ENCODE results near the gene GHRHR.

- TF ChIP-seq CTCF (IDR thresholded peaks at IDR 0.05; ENCODE audit: insufficient read depth, low read length) (no peak), REST (IDR thresholded peaks at IDR 0.05; ENCODE audit: insufficient replicate concordance, low read depth) (no peak), POLR2AphosphoS5 (IDR thresholded peaks at IDR 0.05; ENCODE audit: low read depth) (no peak), GABPA (IDR thresholded peaks at IDR 0.05; ENCODE audit: low read depth) (no peak), SPI1 (IDR thresholded peaks at IDR 0.05; ENCODE audit: borderline replicate concordance, low read depth) (no peak)
Observed at GRCh38 chr7:31020161-31020560, 56.4 kb downstream of the GHRHR start.
